Spleen (tissue), 7 donors: ENCODE measurements around the gene KDM3B.

Experiments
- POLR2A ChIP-seq, 3 donors: fragments of 450-650 bp; IDR thresholded peaks; one replicate each; pipeline ENCODE4 v1.5.1; 2017; ENCODE audit warnings: antibody characterized with exemption in 3 of 3, mild to moderate bottlenecking in 1 of 3
- POLR2AphosphoS5 ChIP-seq, 3 donors: sonication (generic); formaldehyde crosslinking; IDR thresholded peaks; one replicate each; pipeline ENCODE4 v1.5.1; 2017; ENCODE audit warnings: antibody characterized with exemption in 3 of 3
- TF ChIP-seq, protein P1 (sequence below), 11 experiments: fragments of 200-600 bp in 7 of 11; fragments of 450-650 bp in 4 of 11; sonication (generic) in 4 of 11; IDR thresholded peaks in 8 of 11; conservative IDR thresholded peaks in 3 of 11; 1 replicate in 7 of 11; 2 replicates in 4 of 11; pipeline versions ENCODE4 v1.4.0 to v1.8.0; 2016 to 2021; ENCODE audit warnings: antibody characterized with exemption in 11 of 11, inconsistent platforms in 4 of 11, mild to moderate bottlenecking in 1 of 11
- donor health status: DM: no; HTN: no; CAD: no; lungs with moderate emphysema.
- donor health status: DM: no; HTN: no; CAD: no.
- donor health status: DM: no; HTN: no; CAD: no.

GRCh38 chr5:138472353-138472752 is 119.9 kb downstream of the KDM3B start:
- TF ChIP-seq, protein P1, sequence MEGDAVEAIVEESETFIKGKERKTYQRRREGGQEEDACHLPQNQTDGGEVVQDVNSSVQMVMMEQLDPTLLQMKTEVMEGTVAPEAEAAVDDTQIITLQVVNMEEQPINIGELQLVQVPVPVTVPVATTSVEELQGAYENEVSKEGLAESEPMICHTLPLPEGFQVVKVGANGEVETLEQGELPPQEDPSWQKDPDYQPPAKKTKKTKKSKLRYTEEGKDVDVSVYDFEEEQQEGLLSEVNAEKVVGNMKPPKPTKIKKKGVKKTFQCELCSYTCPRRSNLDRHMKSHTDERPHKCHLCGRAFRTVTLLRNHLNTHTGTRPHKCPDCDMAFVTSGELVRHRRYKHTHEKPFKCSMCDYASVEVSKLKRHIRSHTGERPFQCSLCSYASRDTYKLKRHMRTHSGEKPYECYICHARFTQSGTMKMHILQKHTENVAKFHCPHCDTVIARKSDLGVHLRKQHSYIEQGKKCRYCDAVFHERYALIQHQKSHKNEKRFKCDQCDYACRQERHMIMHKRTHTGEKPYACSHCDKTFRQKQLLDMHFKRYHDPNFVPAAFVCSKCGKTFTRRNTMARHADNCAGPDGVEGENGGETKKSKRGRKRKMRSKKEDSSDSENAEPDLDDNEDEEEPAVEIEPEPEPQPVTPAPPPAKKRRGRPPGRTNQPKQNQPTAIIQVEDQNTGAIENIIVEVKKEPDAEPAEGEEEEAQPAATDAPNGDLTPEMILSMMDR (IDR thresholded peaks at IDR 0.05 in 8 of 11, conservative IDR thresholded peaks at IDR 0.05 in 3 of 11) = no peak
- TF ChIP-seq POLR2A (IDR thresholded peaks at IDR 0.05) (no peak), POLR2AphosphoS5 (IDR thresholded peaks at IDR 0.05) (no peak)
